ENCODE data around the gene ASB10. TPM values are rescaled to one million over a fixed set of nuclear protein-coding genes. Genes with fewer than 3 reads are reported as not detected.

The ASB10 gene
- total RNA-seq, 2 experiments from 2014 or later, result not detected

- Mint-ChIP-seq H3K4me3 (no peak overlapping the region), H3K9me3 (no peaks in the 10 kb centered on the region), H3K4me1 (no peaks in the 10 kb centered on the region), H3K36me3 (no peaks in the 10 kb centered on the region), H3K27ac (no peak overlapping the region), H3K27me3 (peaks cover 12% of the 10 kb centered on the region)
- no peak for DNase-seq
Measured at GRCh38 chr7:151181011-151181431, 6.0 kb downstream of the ASB10 start.

GRCh38 chr7:151179946-151180345 lies 7.1 kb downstream of the ASB10 start:
- Mint-ChIP-seq H3K4me1 (no peaks in the 10 kb centered on the region), H3K4me3 (no peak overlapping the region), H3K27me3 (peaks cover 23% of the 10 kb centered on the region), H3K36me3 (no peaks in the 10 kb centered on the region), H3K9me3 (no peaks in the 10 kb centered on the region), H3K27ac (no peak overlapping the region)
- no peak for DNase-seq

DNA sequence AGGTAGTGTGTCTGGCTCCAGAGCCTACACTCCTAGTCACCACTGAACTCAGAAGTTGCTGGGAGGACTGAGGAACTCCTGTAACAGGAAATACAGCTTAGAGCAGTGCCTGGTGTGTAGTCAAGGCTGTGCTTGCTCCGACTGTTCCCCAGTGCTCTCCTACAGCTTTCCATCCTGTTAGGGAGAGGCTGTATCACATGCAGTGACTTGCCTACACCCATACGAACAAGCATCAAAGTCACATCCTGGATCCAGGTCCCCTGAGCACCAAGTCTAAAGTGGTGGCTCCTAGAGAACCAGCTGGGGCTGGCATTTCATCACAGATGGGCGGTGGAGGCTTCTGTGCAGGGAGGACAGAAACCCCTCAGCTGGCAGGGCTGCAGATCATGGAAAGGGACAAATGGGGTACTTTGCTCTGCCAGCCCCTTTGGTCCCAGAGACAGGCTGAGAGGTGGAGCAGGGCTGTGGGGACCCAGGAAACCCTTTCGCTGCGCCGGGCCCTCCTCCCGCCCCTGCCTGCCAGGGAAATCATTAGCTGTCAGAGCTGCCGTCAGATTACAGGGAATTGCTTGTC lies 7.7 kb downstream of the ASB10 start:
- H3K4me1 Mint-ChIP-seq, result no peaks in the 10 kb centered on the region
- no peak overlapping the region for H3K27ac Mint-ChIP-seq
- H3K36me3 Mint-ChIP-seq, result no peaks in the 10 kb centered on the region
- no peaks in the 10 kb centered on the region for H3K9me3 Mint-ChIP-seq
- H3K27me3 Mint-ChIP-seq, result peaks cover 27% of the 10 kb centered on the region
- no peak for DNase-seq
- no peak overlapping the region for H3K4me3 Mint-ChIP-seq

DNA sequence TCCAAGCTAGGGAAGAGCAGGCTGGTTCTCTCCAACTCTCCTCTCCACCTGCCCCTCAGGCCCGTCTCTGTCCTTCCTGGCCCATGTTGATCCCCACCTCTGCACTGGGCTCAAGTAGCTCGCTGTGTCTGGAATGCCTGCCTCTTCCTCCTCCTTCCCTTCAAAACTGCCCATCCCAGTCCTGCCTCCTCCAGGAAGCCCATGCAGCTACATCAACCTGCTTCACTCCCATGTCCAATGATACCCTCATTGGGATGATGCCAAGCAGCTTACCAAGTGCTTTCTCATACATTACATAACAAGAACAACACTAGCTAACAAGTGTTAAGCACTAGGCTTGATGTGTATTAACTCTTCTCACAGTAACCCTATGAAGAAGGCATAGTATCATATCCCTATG lies 8.2 kb downstream of the ASB10 start:
- Mint-ChIP-seq H3K36me3 (no peaks in the 10 kb centered on the region), H3K27ac (no peak overlapping the region), H3K4me3 (no peak overlapping the region), H3K27me3 (peaks cover 30% of the 10 kb centered on the region), H3K4me1 (no peaks in the 10 kb centered on the region), H3K9me3 (no peaks in the 10 kb centered on the region)
- DNase-seq, result no peak

GRCh38 chr7:151178236-151178635 lies 8.8 kb downstream of the ASB10 start:
- Mint-ChIP-seq H3K27me3 (peaks cover 36% of the 10 kb centered on the region), H3K27ac (no peak overlapping the region), H3K4me3 (no peak overlapping the region), H3K36me3 (no peaks in the 10 kb centered on the region), H3K4me1 (no peaks in the 10 kb centered on the region), H3K9me3 (no peaks in the 10 kb centered on the region)
- no peak for DNase-seq

DNA sequence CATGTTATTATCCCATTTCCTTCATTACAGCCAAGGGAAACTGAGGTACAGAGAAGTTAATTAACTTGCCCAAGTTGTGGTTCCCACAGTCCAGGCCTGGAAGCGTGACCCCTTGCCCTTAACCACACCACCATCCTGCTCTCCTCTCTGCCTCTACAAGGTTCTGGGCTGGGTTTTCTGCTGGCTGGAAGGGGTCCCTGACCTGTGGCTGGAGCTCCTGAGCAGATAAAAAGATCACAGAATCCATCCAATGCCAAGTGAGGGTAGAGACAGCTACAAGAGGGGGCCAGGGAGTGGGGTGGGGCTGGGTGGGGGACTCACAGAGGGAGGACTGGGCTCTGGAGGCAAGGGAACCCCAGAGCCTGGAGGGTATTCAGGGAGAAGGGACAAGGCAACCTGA lies 9.7 kb downstream of the ASB10 start:
- Mint-ChIP-seq H3K9me3 (no peaks in the 10 kb centered on the region), H3K4me1 (peaks cover 6% of the 10 kb centered on the region), H3K27ac (no peak overlapping the region), H3K27me3 (peaks cover 46% of the 10 kb centered on the region), H3K36me3 (no peaks in the 10 kb centered on the region), H3K4me3 (no peak overlapping the region)
- DNase-seq, result no peak

DNA sequence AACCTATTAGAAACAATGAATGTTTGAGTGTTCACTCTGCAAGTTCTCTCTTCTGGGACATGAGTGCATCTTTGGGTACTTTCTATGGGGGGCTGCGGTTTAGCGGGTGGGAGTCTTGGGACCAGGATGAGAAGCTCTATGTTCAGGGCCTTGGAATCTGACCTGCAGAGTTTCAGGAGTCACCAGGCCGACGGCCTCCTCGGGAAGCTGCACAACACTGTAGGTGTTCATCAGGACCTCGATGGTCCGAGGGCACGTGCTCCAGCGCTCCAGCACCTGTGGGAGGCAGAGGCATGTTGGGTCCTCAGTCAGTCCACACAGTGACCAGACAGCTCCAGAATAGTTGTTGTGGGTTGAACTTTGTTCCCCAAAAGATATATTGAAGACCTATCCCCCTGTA lies 10.6 kb downstream of the ASB10 start:
- peaks cover 47% of the 10 kb centered on the region for H3K27me3 Mint-ChIP-seq

DNA sequence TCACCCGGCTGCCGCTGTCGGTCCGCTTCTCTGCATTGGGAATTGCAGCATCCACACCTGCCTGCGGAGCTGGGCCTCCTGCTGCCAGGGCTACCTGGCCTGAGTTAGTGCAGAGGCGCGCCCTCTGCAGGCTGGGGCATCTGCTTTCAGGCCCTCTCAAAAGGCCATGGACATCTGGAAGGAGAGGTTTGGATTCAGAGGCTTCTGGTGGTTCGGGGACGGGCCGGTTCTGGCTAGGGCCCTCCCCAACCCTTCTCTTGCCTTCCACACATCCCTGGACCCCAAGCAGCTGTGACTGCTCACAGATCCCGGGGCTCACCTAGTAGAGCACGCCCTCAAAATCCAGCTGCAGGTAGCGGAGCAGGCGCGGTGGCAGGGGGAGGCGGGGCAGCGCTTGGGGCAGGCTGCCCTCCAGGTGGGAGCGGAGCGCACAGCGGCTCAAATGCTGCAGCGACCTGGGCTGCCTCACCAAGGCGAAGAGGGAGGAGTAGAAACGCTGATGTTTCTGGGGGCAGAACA lies 11.2 kb downstream of the ASB10 start:
- Mint-ChIP-seq H3K9me3 (no peaks in the 10 kb centered on the region), H3K27ac (no peak overlapping the region), H3K4me1 (peaks cover 9% of the 10 kb centered on the region), H3K4me3 (no peak overlapping the region), H3K36me3 (no peaks in the 10 kb centered on the region), H3K27me3 (peaks cover 53% of the 10 kb centered on the region)
- DNase-seq, result no peak

More for the DNA sequence above, 10.6 kb downstream of the ASB10 start:
- Mint-ChIP-seq H3K4me3 (no peak overlapping the region), H3K9me3 (no peaks in the 10 kb centered on the region), H3K27ac (no peak overlapping the region), H3K36me3 (no peaks in the 10 kb centered on the region), H3K4me1 (peaks cover 9% of the 10 kb centered on the region)
- no peak for DNase-seq

- H3K4me3 Mint-ChIP-seq, result no peak overlapping the region
- H3K27me3 Mint-ChIP-seq, result peaks cover 58% of the 10 kb centered on the region
- H3K9me3 Mint-ChIP-seq, result no peaks in the 10 kb centered on the region
- DNase-seq, result no peak
- no peak overlapping the region for H3K27ac Mint-ChIP-seq
- peaks cover 9% of the 10 kb centered on the region for H3K4me1 Mint-ChIP-seq
- no peaks in the 10 kb centered on the region for H3K36me3 Mint-ChIP-seq
Measured at GRCh38 chr7:151175047-151175792, 11.8 kb downstream of the ASB10 start.

DNA sequence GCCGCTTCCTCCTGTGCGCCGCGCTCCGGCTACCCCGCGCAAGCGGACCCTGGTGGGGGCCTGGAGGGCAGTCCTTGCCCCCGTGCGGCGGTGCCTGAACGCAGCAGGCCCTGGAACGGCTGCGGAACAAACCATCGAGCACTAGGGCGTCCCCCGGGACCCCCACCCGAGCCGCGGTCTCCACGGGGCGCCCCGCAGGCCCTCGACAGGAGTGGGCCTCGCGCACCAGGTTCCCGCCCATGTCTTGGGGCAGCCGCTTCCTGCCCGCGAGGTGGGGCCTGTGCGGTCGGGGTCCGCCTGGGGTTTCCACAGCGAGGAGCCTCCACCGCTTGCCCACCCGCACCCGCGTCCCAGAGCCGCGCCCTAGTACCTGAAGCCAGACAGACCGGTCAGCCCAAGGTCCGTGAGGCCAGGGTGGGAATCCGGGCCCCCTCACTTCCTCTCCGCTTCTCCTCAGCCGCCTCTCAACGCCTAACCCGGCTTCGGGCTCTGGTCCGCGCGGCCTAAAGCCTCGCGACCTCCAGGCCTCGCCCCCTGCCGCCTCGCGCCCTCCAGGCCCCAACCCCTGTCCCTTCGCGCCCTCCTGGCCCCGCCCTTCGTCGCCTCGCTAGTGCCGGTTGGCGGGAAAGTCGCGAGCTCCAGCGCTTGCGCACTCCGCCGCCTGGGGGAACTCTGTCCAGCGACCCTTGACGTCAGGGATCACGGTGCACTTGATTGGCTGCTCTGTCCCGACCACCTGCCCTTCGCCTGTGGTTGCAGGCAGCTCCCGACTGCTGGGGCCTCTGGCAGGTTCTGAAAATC lies 12.6 kb downstream of the ASB10 start:
- peaks cover 9% of the 10 kb centered on the region for H3K4me1 Mint-ChIP-seq
- peaks cover 66% of the 10 kb centered on the region for H3K27me3 Mint-ChIP-seq
- H3K9me3 Mint-ChIP-seq, result no peaks in the 10 kb centered on the region
- peak; percentile 63 for DNase-seq
- no peak overlapping the region for H3K4me3 Mint-ChIP-seq
- H3K36me3 Mint-ChIP-seq, result no peaks in the 10 kb centered on the region
- no peak overlapping the region for H3K27ac Mint-ChIP-seq

GRCh38 chr7:151173386-151174245 lies 13.4 kb downstream of the ASB10 start:
- peaks cover 9% of the 10 kb centered on the region for H3K4me1 Mint-ChIP-seq
- no peaks in the 10 kb centered on the region for H3K9me3 Mint-ChIP-seq
- H3K27me3 Mint-ChIP-seq, result peaks cover 74% of the 10 kb centered on the region
- H3K36me3 Mint-ChIP-seq, result no peaks in the 10 kb centered on the region
- H3K27ac Mint-ChIP-seq, result no peak overlapping the region
- no peak overlapping the region for H3K4me3 Mint-ChIP-seq
- no peak for DNase-seq

DNA sequence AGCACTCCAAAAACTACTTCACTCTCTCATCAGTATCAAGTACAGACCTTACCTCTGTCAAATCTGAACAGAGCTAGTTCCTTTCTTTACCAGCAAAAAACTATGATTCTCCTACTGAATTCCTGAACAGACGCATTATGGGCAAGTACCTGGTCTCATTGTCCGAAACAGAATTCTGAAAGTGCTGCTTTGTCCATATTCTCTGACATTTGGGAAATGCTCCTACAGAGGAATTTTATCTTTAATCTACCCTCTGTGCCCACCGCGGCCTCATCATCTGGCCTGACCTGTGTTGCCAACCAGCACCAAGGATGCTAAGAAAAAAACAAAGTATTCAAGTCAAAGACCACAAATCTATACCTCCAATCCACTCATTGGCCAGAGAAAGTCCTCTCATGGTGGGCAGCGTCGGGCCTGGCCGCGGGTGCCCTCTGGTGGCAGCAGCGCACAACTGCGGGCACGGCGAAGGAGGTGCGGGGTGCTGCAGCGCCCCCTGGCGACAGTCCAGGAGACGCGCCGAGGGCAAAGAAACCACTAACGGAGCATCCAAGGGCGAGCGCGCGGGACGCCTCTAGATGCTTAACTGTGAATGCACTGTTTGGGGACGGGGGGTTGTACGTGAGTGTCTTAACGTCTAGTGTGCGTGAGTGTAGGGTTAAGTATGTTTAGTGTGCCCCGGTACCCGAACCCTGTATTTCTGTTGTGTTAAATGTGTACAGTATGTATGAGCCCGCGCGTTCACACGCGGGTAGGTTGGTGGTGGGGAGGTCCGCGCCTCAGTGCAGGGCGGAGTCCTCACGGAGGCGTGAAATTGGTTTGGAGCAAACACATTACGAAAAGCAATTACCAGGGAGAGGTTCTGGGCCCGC lies 14.5 kb downstream of the ASB10 start:
- no peak overlapping the region for H3K4me3 Mint-ChIP-seq
- peaks cover 76% of the 10 kb centered on the region for H3K27me3 Mint-ChIP-seq
- no peaks in the 10 kb centered on the region for H3K36me3 Mint-ChIP-seq
- DNase-seq, result peak; percentile 82
- no peaks in the 10 kb centered on the region for H3K9me3 Mint-ChIP-seq
- no peak overlapping the region for H3K27ac Mint-ChIP-seq
- peaks cover 9% of the 10 kb centered on the region for H3K4me1 Mint-ChIP-seq

- Mint-ChIP-seq H3K27me3 (peaks cover 61% of the 10 kb centered on the region), H3K4me3 (peak overlapping the region; percentile 67), H3K27ac (no peak overlapping the region)
Measured at GRCh38 chr7:151168787-151169162, 18.3 kb downstream of the ASB10 start.

More at GRCh38 chr7:151168787-151169162, 18.3 kb downstream of the ASB10 start:
- DNase-seq, result no peak
- H3K36me3 Mint-ChIP-seq, result no peaks in the 10 kb centered on the region
- no peaks in the 10 kb centered on the region for H3K9me3 Mint-ChIP-seq
- peaks cover 9% of the 10 kb centered on the region for H3K4me1 Mint-ChIP-seq
